GM12878 (cell line): Measurements from ENCODE around the gene MSL1. TPM values are rescaled to one million over a fixed set of nuclear protein-coding genes. Genes with fewer than 3 reads are reported as not detected.

ENCODE experiments used
- ATAC-seq: fragments of 200-7000 bp; cut with Tn5 transposase; 3 replicates; pipeline ENCODE4 v1.9.1; 2020; ENCODE audit warnings: mild to moderate bottlenecking, moderate library complexity
- BruUV-seq: library from RNA; stranded (reverse); fragments of 400-500 nt; replicated peaks from 2 replicates; lab custom pipeline; 2021; lab: Mats Ljungman, UMichigan
- CTCF ChIA-PET: fragments of 300-600 bp; sonication (Branson Sonifier 250); formaldehyde crosslinking; extraction: SDS; loops from one replicate; lab custom pipeline; 2021; ENCODE audit warnings: inconsistent platforms; lab: Yijun Ruan, JAX
- POLR2A ChIA-PET: fragments of 350-600 bp; formaldehyde crosslinking; extraction: SDS; loops from one replicate; lab custom pipeline; 2021; ENCODE audit warnings: inconsistent platforms; lab: Charles Lee
- RAD21 ChIA-PET: fragments of 300-600 bp; sonication (Branson Sonifier 250); formaldehyde crosslinking; loops from one replicate; lab custom pipeline; 2023; ENCODE audit warnings: antibody characterized with exemption; ENCODE audit not compliant: unreplicated experiment; lab: Charles Lee
- SMC1A ChIA-PET: fragments of 300-600 bp; sonication (Branson Sonifier 250); formaldehyde crosslinking; loops from one replicate; lab custom pipeline; 2023; ENCODE audit not compliant: unreplicated experiment, uncharacterized antibody; lab: Charles Lee
- DNase-seq: peaks from one replicate; pipeline ENCODE4 v3.0.0-alpha.2; 2011; ENCODE audit warnings: low read depth, low spot score
- FAIRE-seq: peaks from 3 replicates; lab custom pipeline; 2011; peaks lifted over from hg19 to GRCh38; lab: Jason Lieb, UNC
- H2AFZ ChIP-seq: 2 replicates; pipeline ENCODE4 v1.6.0; 2011; ENCODE audit warnings: low read depth, low read length, control low read depth; ENCODE audit not compliant: control insufficient read depth
- H3K27ac ChIP-seq: 2 replicates; pipeline ENCODE4 v1.5.1; 2011; ENCODE audit warnings: control low read depth; ENCODE audit not compliant: control insufficient read depth, insufficient read depth
- H3K27me3 ChIP-seq, 2 experiments: replicated peaks in 1 of 2; 2 replicates each; pipeline versions ENCODE4 v1.6.0 to v1.6.1; 2011; ENCODE audit warnings: low read length in 1 of 2; ENCODE audit not compliant: control insufficient read depth in 2 of 2, insufficient read depth in 2 of 2
- H3K36me3 ChIP-seq, 2 experiments: 2 replicates each; pipeline ENCODE4 v1.5.1; 2011; ENCODE audit warnings: low read length in 1 of 2; ENCODE audit not compliant: control insufficient read depth in 2 of 2, insufficient read depth in 2 of 2
- H3K4me1 ChIP-seq: 2 replicates; pipeline ENCODE4 v1.6.1; 2011; ENCODE audit warnings: mild to moderate bottlenecking, low read length, moderate library complexity, mixed read lengths; ENCODE audit not compliant: control insufficient read depth, insufficient read depth
- H3K4me2 ChIP-seq: 2 replicates; pipeline ENCODE4 v1.6.0; 2011; ENCODE audit warnings: control low read depth; ENCODE audit not compliant: control insufficient read depth, insufficient read depth
- H3K4me3 ChIP-seq: fragments of 200-600 bp; sonication (generic); 2 replicates; pipeline ENCODE4 v1.5.1; 2016
- H3K79me2 ChIP-seq: 2 replicates; pipeline ENCODE4 v1.6.0; 2011; ENCODE audit warnings: low read length; ENCODE audit not compliant: control insufficient read depth, insufficient read depth
- H3K9ac ChIP-seq: 2 replicates; pipeline ENCODE4 v1.8.0; 2011; ENCODE audit warnings: low read length, control low read depth, mixed read lengths; ENCODE audit not compliant: control insufficient read depth, insufficient read depth
- H3K9me3 ChIP-seq: replicated peaks from 3 replicates; pipeline ENCODE4 v1.5.1; 2011; ENCODE audit warnings: mild to moderate bottlenecking, low read length; ENCODE audit not compliant: control insufficient read depth, insufficient read depth
- H4K20me1 ChIP-seq: 2 replicates; pipeline ENCODE4 v1.6.0; 2011; ENCODE audit not compliant: control insufficient read depth, insufficient read depth
- CBFB ChIP-seq: IDR thresholded peaks from 2 replicates; pipeline ENCODE4 v1.6.1; 2016; ENCODE audit warnings: antibody characterized with exemption, low read depth
- CEBPB ChIP-seq, 2 experiments: fragments of 150-350 bp in 1 of 2; IDR thresholded peaks; 2 replicates each; pipeline ENCODE4 v1.6.1; 2012 to 2014; ENCODE audit warnings: low read depth in 2 of 2, low read length in 2 of 2, borderline replicate concordance in 1 of 2, inconsistent platforms in 1 of 2
- DPF2 ChIP-seq: fragments of 450-650 bp; IDR thresholded peaks from 2 replicates; pipeline ENCODE4 v1.6.1; 2017; ENCODE audit warnings: mild to moderate bottlenecking
- EP300 ChIP-seq, 2 experiments: fragments of 150-350 bp in 1 of 2; IDR thresholded peaks; 2 replicates each; pipeline ENCODE4 v1.6.1; 2011 to 2012; ENCODE audit warnings: low read depth in 2 of 2, low read length in 2 of 2, borderline replicate concordance in 1 of 2, improper control_type of control experiment in 1 of 2, inconsistent platforms in 1 of 2; ENCODE audit not compliant: control insufficient read depth in 1 of 2
- EZH2 ChIP-seq: IDR thresholded peaks from 2 replicates; pipeline ENCODE4 v1.6.1; 2012; ENCODE audit warnings: low read depth, mild to moderate bottlenecking, control low read depth, inconsistent platforms, low read length, borderline replicate concordance; ENCODE audit not compliant: control insufficient read depth
- FOXM1 ChIP-seq: IDR thresholded peaks from 2 replicates; pipeline ENCODE4 v1.6.1; 2012; ENCODE audit warnings: low read depth, mild to moderate bottlenecking, inconsistent platforms, low read length, moderate library complexity
- HSF1 ChIP-seq: fragments of 150-350 bp; IDR thresholded peaks from 2 replicates; pipeline ENCODE4 v1.6.1; 2014; ENCODE audit warnings: mild to moderate bottlenecking, low read depth, low read length
- NR2F1 ChIP-seq: fragments of 450-650 bp; conservative IDR thresholded peaks from 2 replicates; pipeline ENCODE4 v1.6.1; 2017; ENCODE audit warnings: mild to moderate bottlenecking
- NRF1 ChIP-seq: conservative IDR thresholded peaks from 2 replicates; pipeline ENCODE4 v1.6.1; 2011; ENCODE audit warnings: mild to moderate bottlenecking, low read depth, low read length, improper control_type of control experiment
- RBBP5 ChIP-seq: fragments of 200-600 bp; sonication (generic); conservative IDR thresholded peaks from 2 replicates; pipeline ENCODE4 v1.6.1; 2016
- RFX5 ChIP-seq: IDR thresholded peaks from 2 replicates; pipeline ENCODE4 v1.6.1; 2011; ENCODE audit warnings: low read depth, low read length, improper control_type of control experiment
- SIX5 ChIP-seq: IDR thresholded peaks from 2 replicates; pipeline ENCODE4 v1.6.1; 2011; ENCODE audit warnings: mild to moderate bottlenecking, low read depth, low read length, moderate library complexity; ENCODE audit not compliant: severe bottlenecking
- SP1 ChIP-seq: IDR thresholded peaks from one replicate; pipeline ENCODE4 v1.6.1; 2011; ENCODE audit warnings: low read depth, low read length
- STAT1 ChIP-seq: fragments of 450-650 bp; conservative IDR thresholded peaks from 2 replicates; pipeline ENCODE4 v1.6.1; 2014; ENCODE audit warnings: antibody characterized with exemption, mild to moderate bottlenecking
- WGBS: methylation state at CpG from one replicate; pipeline ENCODE4 v1.1.6; 2016; ENCODE audit warnings: low lambda C conversion rate; ENCODE audit not compliant: insufficient replicate concordance, insufficient coverage; ENCODE audit errors: missing lambda C conversion rate; 5-methylcytosine and 5-hydroxymethylcytosine counted together
- in situ Hi-C: fragments of 300-500 bp; cut with MboI; formaldehyde crosslinking; loops from 9 replicates; pipeline ENCODE4 v1.14.3; 2018; ENCODE audit warnings: mixed read lengths
- intact Hi-C: fragments of 100-400 bp; cut with micrococcal nuclease; formaldehyde crosslinking; loops from one replicate; pipeline ENCODE4 v1.14.2; 2022; ENCODE audit not compliant: unreplicated experiment
- polyA plus RNA-seq, 11 experiments: library from polyadenylated mRNA; depleted of rRNA in 4 of 11; unstranded in 6 of 11; stranded (reverse) in 5 of 11; fragments of >200 nt; fragmentation: Nextera tagmentation in 4 of 11; fragmentation: Illumina TruSeq in 1 of 11; extraction: Ambion mirVana in 4 of 11; extraction: Trizol in 1 of 11; gene quantifications; 1 replicate in 1 of 11; 2 replicates in 10 of 11; pipeline versions ENCODE4 v1.2.1 to v1.2.3, GENCODE V29; 2011 to 2016; ENCODE audit warnings: inconsistent platforms in 2 of 11, missing spikeins in 2 of 11, low read depth in 1 of 11
- total RNA-seq, 4 experiments: library from RNA; depleted of rRNA in 3 of 4; stranded (reverse); fragments of >200 nt in 3 of 4; fragmentation: Illumina TruSeq in 1 of 4; extraction: Trizol in 1 of 4; gene quantifications; 2 replicates each; pipeline versions ENCODE4 v1.2.1 to v1.2.3, GENCODE V29; 2013 to 2021
- TF ChIP-seq, protein P1 (sequence below): fragments of 450-650 bp; IDR thresholded peaks from 2 replicates; pipeline ENCODE4 v1.6.1; 2014; ENCODE audit warnings: mild to moderate bottlenecking
- TF ChIP-seq, protein P2 (sequence below): fragments of 450-650 bp; IDR thresholded peaks from 2 replicates; pipeline ENCODE4 v1.6.1; 2017; ENCODE audit warnings: borderline replicate concordance
- TF ChIP-seq, protein P3 (sequence below): fragments of 450-650 bp; IDR thresholded peaks from 2 replicates; pipeline ENCODE4 v1.6.1; 2016; ENCODE audit warnings: mild to moderate bottlenecking

The MSL1 gene
- total and polyA plus RNA-seq, 10 of the 15 experiments (the other 5 are each of a cell fraction or from before 2014, with no cell fraction given) = 6.1 to 95.2 (median 51.8) TPM

DNA sequence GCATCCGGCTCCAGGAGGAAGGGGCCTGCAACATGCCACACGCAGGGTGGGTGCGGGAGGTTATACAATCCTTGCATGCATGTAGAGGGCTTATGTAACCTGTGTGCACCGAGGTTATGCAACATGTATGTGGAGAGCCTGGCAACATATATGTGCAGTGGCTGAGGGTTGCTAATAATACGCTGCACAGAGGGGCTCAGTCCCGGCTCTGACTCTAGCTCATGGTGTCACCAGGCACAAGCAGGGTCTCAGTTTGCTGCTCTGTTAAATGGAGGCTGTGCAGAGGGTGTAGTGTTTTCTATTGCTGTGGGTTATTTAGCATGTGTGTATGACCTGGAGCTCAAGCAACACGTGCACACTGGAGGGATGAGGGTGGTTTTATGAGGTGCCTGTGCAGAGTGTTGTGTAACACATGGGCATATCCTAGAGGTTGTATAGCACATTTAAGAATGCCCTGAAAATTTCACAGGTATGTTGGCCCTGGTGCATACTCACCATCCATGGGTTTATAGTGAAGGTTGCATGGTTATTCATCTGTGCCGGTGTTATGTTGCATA, 45.8 kb upstream of the MSL1 start:
- Histone ChIP-seq H3K27ac (no peak overlapping the region), H3K9me3 (no peaks in the 10 kb centered on the region), H3K4me1 (peaks cover 4% of the 10 kb centered on the region; the same call in 1 of the 2 replicates), H4K20me1 (no peaks in the 10 kb centered on the region), H3K79me2 (no peaks in the 10 kb centered on the region), H3K9ac (no peak overlapping the region), H3K4me3 (no peak overlapping the region), H2AFZ (no peak overlapping the region), H3K4me2 (no peak overlapping the region), H3K36me3 (no peaks in the 10 kb centered on the region), H3K27me3 (no peaks in the 10 kb centered on the region)
- in situ Hi-C loops = no loop called here
- FAIRE-seq (no peak), ATAC-seq (no peak), DNase-seq (no peak)
- ChIA-PET RAD21 (interaction anchor here (0.6 to 3.8 kb wide), 12 partner anchors 10 to 93 kb away, joined by 3 to 42 read pairs (median 7); partner anchors contain the start of genes CSF3, MED24, NR1D1 and THRA), POLR2A (interaction anchor here (0.7 to 1.4 kb wide), 5 partner anchors 10 to 192 kb away, joined by 3 to 9 read pairs (median 3); no protein-coding TSS in a partner anchor), CTCF (interaction anchor here (0.6 to 4.8 kb wide), 29 partner anchors 9 to 454 kb away, joined by 3 to 142 read pairs (median 5); partner anchors contain the start of genes CSF3, MED24, NR1D1 and THRA), SMC1A (interaction anchor here (0.8 to 6.4 kb wide), 15 partner anchors 10 to 143 kb away, joined by 3 to 56 read pairs (median 8); partner anchors contain the start of genes MED24, NR1D1, THRA and WIPF2)
- TF ChIP-seq DPF2 (no peak), SIX5 (no peak), FOXM1 (no peak), SP1 (no peak), RFX5 (no peak), CEBPB (IDR thresholded peaks at IDR 0.05; ENCODE audit: borderline replicate concordance in 1 of 2, low read depth in 2 of 2, low read length in 2 of 2) (no peak), EZH2 (no peak), CBFB (no peak), NRF1 (no peak), NR2F1 (no peak), RBBP5 (no peak), EP300 (IDR thresholded peaks at IDR 0.05; ENCODE audit: borderline replicate concordance in 1 of 2, control insufficient read depth in 1 of 2, low read depth in 2 of 2, low read length in 2 of 2) (no peak), HSF1 (no peak), STAT1 (no peak)
- TF ChIP-seq, protein P1, sequence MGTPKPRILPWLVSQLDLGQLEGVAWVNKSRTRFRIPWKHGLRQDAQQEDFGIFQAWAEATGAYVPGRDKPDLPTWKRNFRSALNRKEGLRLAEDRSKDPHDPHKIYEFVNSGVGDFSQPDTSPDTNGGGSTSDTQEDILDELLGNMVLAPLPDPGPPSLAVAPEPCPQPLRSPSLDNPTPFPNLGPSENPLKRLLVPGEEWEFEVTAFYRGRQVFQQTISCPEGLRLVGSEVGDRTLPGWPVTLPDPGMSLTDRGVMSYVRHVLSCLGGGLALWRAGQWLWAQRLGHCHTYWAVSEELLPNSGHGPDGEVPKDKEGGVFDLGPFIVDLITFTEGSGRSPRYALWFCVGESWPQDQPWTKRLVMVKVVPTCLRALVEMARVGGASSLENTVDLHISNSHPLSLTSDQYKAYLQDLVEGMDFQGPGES = no peak
- TF ChIP-seq, protein P2, sequence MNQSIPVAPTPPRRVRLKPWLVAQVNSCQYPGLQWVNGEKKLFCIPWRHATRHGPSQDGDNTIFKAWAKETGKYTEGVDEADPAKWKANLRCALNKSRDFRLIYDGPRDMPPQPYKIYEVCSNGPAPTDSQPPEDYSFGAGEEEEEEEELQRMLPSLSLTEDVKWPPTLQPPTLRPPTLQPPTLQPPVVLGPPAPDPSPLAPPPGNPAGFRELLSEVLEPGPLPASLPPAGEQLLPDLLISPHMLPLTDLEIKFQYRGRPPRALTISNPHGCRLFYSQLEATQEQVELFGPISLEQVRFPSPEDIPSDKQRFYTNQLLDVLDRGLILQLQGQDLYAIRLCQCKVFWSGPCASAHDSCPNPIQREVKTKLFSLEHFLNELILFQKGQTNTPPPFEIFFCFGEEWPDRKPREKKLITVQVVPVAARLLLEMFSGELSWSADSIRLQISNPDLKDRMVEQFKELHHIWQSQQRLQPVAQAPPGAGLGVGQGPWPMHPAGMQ = no peak
- TF ChIP-seq, protein P3, sequence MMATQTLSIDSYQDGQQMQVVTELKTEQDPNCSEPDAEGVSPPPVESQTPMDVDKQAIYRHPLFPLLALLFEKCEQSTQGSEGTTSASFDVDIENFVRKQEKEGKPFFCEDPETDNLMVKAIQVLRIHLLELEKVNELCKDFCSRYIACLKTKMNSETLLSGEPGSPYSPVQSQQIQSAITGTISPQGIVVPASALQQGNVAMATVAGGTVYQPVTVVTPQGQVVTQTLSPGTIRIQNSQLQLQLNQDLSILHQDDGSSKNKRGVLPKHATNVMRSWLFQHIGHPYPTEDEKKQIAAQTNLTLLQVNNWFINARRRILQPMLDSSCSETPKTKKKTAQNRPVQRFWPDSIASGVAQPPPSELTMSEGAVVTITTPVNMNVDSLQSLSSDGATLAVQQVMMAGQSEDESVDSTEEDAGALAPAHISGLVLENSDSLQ = no peak
- intact Hi-C loops = no loop called here
- BruUV-seq = no TSS peak
- 69% methylated on average over 8 of the region's 8 CpGs for WGBS
